H7 (cell line): Measurements from ENCODE around the gene KLHL42. TPM values are rescaled to one million over a fixed set of nuclear protein-coding genes. Genes with fewer than 3 reads are reported as not detected.

Source experiments
- DNase-seq: peaks from one replicate; pipeline ENCODE4 v3.0.0; 2012
- H3K27me3 ChIP-seq: 2 replicates; pipeline ENCODE4 v1.6.0; 2011; ENCODE audit warnings: mild to moderate bottlenecking, low read length; ENCODE audit not compliant: control insufficient read depth, insufficient read depth
- H3K36me3 ChIP-seq: replicated peaks from 2 replicates; pipeline ENCODE4 v1.5.1; 2011; ENCODE audit warnings: low read length; ENCODE audit not compliant: control insufficient read depth, insufficient read depth
- H3K4me3 ChIP-seq: 2 replicates; pipeline ENCODE4 v1.5.1; 2011; ENCODE audit warnings: low read depth, mild to moderate bottlenecking, control low read depth, low read length, moderate library complexity; ENCODE audit not compliant: insufficient read depth
- total RNA-seq: library from RNA; depleted of rRNA; stranded (reverse); fragments of >200 nt; shearing (Covaris generic); gene quantifications from 2 replicates; pipeline ENCODE4 v1.2.3, GENCODE V29; 2014

The KLHL42 gene
- total RNA-seq, 1 experiment from 2014 or later, result 15.6 TPM

DNA sequence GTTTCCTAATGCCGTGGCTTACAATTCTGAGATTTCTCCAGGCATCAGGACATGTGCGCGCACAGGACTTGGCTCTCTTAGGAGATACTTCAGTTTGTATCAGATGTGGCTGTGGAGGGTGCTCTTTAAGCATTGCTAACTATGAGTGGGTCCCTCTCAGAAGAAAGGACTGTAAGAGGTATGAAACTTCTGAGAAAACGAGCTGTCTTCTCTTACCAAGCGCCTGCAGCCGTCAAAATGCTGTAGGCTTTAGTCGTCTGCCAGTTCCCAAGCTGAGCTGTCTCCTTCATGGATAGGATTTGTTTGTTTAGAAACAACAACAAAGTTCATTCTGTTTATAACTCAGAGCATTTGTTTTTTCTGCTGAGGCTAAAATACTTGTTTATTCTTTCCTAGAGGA is 16.1 kb downstream of the KLHL42 start:
- H3K27me3 ChIP-seq, result no peaks in the 10 kb centered on the region
- DNase-seq, result no peak
- peaks cover 20% of the 10 kb centered on the region for H3K36me3 ChIP-seq
- H3K4me3 ChIP-seq, result no peak overlapping the region

DNA sequence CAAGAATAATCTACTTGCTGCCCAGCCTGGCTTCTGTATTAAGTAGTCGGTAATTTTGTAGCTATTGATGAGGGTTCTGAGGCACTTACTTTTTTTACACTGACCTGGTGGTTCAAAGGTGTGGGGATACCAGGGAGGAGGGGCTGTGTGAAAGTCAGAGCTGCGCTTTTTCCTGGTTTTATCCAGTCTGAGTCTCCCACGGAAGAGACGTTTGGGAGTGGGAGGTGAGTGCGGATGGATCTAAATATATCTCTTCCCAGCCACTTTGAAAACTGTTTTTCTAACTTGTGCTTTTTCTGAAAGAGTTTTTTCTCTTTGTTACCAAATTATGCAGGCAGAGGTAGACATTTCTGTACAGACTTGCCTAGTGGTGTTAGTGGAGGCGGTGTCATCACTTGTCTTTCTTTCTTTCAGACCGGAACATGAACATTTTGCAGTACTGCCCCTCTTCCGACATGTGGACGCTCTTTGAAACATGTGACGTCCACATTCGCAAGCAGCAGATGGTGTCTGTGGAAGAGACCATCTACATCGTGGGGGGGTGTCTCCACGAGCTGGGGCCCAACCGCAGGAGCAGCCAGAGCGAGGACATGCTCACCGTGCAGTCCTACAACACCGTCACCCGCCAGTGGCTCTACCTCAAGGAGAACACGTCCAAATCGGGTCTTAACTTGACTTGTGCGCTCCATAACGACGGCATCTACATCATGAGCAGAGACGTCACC is 17.4 kb downstream of the KLHL42 start:
- Histone ChIP-seq H3K4me3 (no peak overlapping the region), H3K27me3 (no peaks in the 10 kb centered on the region), H3K36me3 (peaks cover 18% of the 10 kb centered on the region)
- DNase-seq, result no peak

DNA sequence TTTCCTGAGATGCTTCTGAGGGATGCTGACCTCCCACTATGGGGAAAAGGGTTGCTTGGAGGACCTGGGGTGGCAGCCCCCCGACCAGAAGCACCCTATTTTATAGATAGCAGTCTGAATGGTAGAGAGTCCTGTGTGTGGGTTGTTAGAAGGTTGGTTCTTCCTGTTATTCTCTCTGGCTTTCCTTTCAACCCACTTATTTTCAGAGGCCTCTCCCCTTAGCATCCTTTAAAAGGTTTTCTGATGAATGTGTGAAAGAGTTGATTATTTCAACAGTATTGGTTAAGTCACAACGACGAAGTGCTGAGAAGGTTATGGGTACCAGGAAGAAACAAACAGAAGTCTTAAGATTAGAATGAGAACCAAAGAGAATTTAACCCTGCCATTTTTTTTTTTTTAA is 20.8 kb downstream of the KLHL42 start:
- Histone ChIP-seq H3K36me3 (peaks cover 7% of the 10 kb centered on the region), H3K27me3 (no peaks in the 10 kb centered on the region), H3K4me3 (no peak overlapping the region)
- no peak for DNase-seq

DNA sequence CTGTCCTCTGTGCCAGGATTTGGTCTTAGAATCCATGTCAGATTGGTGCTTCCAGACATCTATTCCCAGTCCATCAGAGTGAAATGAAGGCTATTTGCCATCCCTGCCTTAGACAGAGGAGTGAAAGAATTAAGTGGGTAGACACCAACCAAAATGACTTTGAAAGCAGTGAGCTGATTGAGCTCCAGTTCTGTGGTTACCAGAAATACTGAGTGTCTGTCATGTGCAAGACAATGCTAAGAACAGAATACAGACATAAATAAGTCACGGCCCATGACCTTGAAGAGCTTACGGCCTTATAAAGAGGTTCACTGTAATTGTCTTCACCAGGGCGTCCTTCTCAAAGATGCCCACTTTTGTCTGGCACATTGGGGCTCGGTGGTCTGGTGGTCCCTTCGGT is 21.6 kb downstream of the KLHL42 start:
- Histone ChIP-seq H3K4me3 (no peak overlapping the region), H3K27me3 (no peaks in the 10 kb centered on the region; the same call in 1 of the 2 replicates), H3K36me3 (peaks cover 6% of the 10 kb centered on the region)
- no peak for DNase-seq

DNA sequence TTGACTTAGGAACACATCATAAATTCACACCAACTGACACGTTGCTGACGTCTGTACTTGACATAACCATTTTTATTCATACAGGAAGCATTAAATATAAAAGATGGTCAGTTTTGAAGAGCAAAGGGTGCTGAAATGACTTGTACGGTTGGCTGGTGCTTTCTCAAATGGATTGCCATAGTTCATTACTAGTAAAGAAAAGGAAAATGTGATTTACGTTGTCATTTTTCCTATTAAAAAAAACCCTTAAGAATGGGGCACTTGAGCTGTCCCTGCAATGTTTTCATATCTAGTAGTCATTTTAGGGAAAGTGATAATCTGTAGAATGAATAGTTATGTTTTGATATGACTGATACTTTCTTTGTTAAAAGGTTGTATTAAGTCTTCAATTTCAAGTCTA is 22.5 kb downstream of the KLHL42 start:
- no peak for DNase-seq
- Histone ChIP-seq H3K4me3 (no peak overlapping the region), H3K36me3 (peaks cover 2% of the 10 kb centered on the region), H3K27me3 (no peaks in the 10 kb centered on the region; the same call in 1 of the 2 replicates)

DNA sequence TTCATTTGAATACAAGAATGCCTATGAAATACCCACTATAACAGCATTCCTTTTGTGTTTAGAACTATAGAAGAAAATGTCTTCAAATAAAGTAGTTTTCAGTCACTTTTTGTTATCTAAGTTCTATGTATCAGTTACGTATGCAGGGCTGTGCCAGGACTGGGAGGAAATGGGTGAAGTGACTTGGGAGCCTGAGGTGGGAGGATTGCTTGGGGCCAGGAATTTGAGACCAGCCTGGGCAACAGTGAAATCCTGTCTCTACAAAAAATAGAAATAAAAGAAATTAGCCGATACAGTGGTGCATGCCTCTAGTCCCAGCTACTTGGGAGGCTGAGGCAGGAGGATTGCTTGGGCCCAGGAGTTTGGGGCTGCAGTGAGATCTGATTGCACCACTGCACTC is 22.9 kb downstream of the KLHL42 start:
- H3K27me3 ChIP-seq, result no peaks in the 10 kb centered on the region; the same call in 1 of the 2 replicates
- peaks cover 2% of the 10 kb centered on the region; the same call in 1 of the 2 replicates for H3K36me3 ChIP-seq
- no peak for DNase-seq
- H3K4me3 ChIP-seq, result no peak overlapping the region

DNA sequence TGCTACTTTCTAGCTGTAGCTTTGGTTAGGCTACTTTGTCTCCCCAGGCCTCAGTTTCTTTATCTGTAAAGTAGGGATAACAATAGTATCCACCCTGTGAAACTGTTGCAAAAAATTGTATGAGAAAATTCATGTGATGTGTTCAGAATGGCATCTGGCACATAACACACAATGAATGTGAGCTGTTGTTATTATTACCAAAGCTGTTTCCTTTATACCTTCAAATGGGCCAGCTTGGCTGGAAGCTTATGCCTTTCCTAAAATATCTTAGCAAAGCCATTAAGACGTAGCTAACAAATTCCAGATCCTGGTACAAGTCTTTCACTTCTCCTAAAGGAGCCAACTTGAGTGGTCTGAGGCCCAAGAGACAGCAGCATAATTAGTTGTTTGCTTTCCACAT is 25.2 kb downstream of the KLHL42 start:
- Histone ChIP-seq H3K4me3 (no peak overlapping the region), H3K36me3 (no peaks in the 10 kb centered on the region), H3K27me3 (no peaks in the 10 kb centered on the region; the same call in 1 of the 2 replicates)
- no peak for DNase-seq

DNA sequence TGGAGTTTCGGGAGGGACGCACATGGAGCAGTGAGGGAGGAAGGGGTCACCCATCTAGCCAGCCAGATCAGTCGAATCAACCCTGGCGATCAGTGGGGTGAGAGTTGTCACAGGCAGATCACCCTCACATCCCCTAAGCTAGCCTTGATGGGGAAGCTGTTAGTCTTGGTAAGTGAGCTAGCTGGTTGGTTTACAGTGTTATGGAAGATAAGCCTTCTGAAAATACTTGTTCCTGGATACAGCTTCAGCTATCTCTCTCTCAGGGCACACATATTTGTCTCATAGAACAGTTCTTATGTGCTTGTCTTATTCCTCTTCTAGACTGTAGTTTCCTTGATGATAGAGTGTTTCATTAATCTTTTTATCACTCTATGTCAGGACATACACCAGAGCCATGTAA is 26.2 kb downstream of the KLHL42 start:
- no peak overlapping the region for H3K4me3 ChIP-seq
- H3K27me3 ChIP-seq, result no peaks in the 10 kb centered on the region; the same call in 1 of the 2 replicates
- no peak for DNase-seq
- no peaks in the 10 kb centered on the region for H3K36me3 ChIP-seq

DNA sequence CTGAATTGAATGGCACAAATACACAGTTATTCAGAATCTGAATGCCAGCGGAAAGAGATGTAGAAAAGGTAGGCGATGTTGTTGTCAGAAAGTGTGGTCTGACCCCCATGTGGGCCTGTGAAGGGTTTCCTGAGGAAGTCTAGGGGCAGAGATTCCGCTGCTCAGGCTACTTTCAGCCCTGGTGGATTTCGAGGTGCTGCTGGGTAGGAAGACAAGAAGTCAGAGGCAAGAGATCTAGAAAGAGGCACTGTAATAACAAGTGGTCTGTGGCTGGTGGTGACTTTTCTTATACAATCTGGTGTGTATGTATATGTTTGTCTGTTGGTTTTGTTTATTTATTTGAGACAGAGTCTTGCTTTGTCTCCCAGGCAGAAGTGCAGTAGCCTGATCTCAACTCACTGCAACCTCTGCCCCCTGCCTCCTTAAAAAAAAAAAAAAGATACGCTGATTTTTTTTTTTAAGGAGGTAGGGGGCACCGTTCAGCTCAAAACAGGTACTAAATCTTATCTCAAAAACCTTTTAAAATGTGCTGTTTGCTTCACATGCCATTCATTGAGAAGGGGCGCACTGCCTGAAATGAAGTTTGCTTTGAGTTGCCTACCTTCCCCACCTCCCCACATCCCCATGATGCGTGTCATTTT is 27.1 kb downstream of the KLHL42 start:
- no peak overlapping the region for H3K4me3 ChIP-seq
- H3K27me3 ChIP-seq, result no peaks in the 10 kb centered on the region; the same call in 1 of the 2 replicates
- no peaks in the 10 kb centered on the region for H3K36me3 ChIP-seq
- DNase-seq, result no peak

DNA sequence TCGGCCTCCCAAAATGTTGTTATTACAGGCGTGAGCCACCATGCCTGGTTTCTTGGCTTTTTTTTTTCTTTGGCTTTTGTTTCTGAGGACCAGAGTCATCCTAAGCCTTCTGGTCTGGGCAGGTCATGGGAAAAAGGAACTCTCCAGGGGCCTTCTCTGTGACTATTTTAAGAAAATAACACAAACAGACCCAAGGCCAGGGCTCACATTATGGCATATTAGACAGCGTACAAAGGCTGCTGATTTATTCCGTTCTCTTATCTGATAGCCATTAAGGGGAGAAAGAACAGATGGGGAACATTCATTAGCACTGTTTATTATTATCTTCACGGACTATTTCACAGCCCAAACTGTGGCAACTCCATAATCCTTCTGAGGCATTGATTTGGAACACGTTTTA is 28.8 kb downstream of the KLHL42 start:
- no peak for DNase-seq
- H3K4me3 ChIP-seq, result no peak overlapping the region
- no peaks in the 10 kb centered on the region for H3K36me3 ChIP-seq

DNA sequence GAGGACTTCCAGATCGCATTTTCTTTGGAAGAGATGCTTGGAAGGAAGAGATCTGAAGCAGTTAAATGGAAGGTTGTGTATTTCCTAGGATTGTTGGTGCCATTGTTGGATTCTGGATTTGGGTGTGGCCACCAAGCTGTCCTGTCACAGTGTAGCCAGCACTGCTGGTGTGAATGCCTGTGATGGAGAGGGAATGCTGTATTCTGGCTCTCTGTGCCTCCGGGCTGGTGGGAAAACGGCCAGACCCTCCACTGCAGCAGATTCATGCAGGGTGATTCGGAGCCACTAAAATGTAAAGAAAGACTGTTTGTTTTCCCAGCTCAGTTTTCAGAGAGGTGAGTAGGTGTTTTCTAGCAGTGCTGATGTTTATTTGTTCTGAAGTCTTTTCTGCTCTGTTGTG is 30.7 kb downstream of the KLHL42 start:
- Histone ChIP-seq H3K4me3 (no peak overlapping the region), H3K36me3 (no peaks in the 10 kb centered on the region), H3K27me3 (no peaks in the 10 kb centered on the region; the same call in 1 of the 2 replicates)
- no peak for DNase-seq

More for the DNA sequence above, 28.8 kb downstream of the KLHL42 start:
- no peaks in the 10 kb centered on the region; the same call in 1 of the 2 replicates for H3K27me3 ChIP-seq

DNA sequence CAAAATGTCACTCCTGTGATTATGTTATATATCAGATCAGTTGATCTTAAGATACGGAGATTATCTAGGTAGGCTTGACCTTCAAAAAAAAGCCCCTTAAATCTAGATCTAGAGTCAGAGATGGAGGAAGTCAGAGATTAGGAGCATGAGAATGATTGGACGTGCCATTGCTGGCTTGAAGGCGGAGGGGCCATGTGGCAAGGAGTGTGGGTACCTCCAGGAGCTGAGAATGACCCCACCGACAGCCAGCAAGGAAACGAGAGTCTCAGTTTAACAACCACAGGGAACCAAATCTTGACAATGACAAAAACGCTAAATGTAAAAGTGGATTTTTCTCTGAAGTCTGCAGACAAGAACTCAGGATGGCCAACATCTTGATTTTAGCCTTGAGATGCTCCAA is 32.5 kb downstream of the KLHL42 start:
- H3K27me3 ChIP-seq, result no peaks in the 10 kb centered on the region
- no peak overlapping the region for H3K4me3 ChIP-seq
- H3K36me3 ChIP-seq, result no peaks in the 10 kb centered on the region
- no peak for DNase-seq

DNA sequence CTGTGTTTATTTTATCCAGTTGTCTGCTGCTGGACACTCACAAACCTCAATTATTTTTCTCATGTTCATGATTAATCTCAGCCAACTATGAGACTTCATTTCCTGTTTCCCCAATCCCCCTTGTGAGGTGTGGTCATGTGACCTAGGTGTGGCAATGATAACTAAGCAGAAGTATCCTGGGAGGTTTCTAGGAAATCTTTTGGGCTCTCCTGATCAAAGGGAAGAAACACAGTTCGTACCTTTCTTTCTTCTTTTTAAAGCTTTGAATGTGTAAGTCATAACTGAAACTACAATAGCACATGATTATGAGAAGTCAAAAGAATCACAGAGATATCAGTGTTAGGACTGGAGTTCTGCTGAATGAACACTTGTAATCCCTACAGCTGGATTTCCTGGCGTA is 34.4 kb downstream of the KLHL42 start:
- Histone ChIP-seq H3K4me3 (no peak overlapping the region), H3K27me3 (no peaks in the 10 kb centered on the region), H3K36me3 (no peaks in the 10 kb centered on the region)
- no peak for DNase-seq

DNA sequence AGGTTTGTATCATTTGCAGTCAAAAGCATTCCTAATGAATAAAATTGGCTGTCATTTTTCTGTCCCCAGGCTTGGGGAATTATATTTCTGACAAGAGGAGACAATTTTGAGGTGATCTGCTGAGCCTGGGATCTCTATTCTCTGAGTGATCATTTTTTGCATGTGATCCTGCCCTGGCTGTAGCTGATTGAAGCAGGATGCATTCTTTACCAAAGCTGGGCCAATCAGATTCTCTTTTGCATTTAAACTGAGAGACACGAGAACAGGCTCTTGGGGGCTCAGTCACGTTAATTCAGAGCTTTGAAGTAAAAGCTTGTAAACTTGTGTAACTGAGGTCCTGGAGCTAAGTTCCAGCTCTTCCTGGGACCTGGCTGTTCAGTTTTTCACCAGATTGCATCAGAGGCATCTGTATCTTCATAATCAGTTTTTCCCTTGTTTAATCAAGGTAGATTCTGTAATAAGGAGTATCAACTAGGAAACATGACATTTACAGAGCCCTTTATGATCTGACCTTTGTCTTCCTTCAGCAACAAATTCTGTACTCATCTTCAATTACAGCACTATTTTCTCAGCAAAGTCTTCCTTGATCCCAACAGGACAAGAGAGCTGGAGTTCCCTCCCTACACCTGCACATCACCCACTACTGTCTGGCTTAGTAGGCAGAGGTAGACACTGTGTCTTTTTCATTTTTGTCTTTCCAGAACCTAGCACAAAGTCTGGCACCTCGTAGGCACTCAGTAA is 35.0 kb downstream of the KLHL42 start:
- DNase-seq, result no peak
- H3K27me3 ChIP-seq, result no peaks in the 10 kb centered on the region

DNA sequence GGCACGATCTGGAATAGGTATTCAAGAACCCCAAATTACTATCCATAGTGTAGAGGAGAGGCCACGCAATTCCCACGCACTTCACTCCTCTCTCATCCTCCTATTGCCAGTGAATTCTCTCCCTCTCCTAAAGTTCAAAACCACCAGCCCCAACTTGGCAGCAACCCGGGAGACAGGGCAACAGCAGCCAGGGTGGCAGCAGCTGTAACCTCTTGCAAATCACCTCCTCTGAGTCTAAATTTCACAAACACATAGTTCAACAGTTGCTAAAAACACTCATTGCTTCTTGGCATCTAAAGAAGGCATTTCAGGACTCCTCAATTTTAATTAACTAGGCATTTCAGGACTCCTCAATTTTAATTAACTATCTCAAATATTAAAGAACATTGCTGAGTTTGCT is 37.7 kb downstream of the KLHL42 start:
- no peak overlapping the region for H3K4me3 ChIP-seq
- no peak for DNase-seq
- H3K36me3 ChIP-seq, result no peaks in the 10 kb centered on the region
- H3K27me3 ChIP-seq, result no peaks in the 10 kb centered on the region

More for the DNA sequence above, 35.0 kb downstream of the KLHL42 start:
- Histone ChIP-seq H3K36me3 (no peaks in the 10 kb centered on the region), H3K4me3 (no peak overlapping the region)
